Thymus (tissue), 11 donors: ENCODE results near the gene IKZF3. TPM values are rescaled to one million over a fixed set of nuclear protein-coding genes. Genes with fewer than 3 reads are reported as not detected.
"Not testable (repeated sequence)": the region's sequence is repeated elsewhere in the genome, so short reads cannot be mapped to it uniquely, and the experiment has no call there.

Experiments
- DNase-seq, 9 donors: peaks; one replicate each; pipeline ENCODE4 v3.0.0-alpha.2; 2013; ENCODE audit warnings: low spot score in 9 of 9, low read depth in 6 of 9, missing footprints in 1 of 9
- H3K27ac ChIP-seq, 2 donors: one replicate each; pipeline ENCODE4 v1.5.1; 2013; ENCODE audit warnings: control low read depth in 1 of 2, low read depth in 1 of 2, low read length in 1 of 2, mild to moderate bottlenecking in 1 of 2, moderate library complexity in 1 of 2
- H3K27me3 ChIP-seq, 2 donors: one replicate each; pipeline ENCODE4 v1.5.1; 2013; ENCODE audit warnings: low read length in 1 of 2; ENCODE audit not compliant: control insufficient read depth in 2 of 2, insufficient read depth in 1 of 2
- H3K36me3 ChIP-seq, 2 donors: one replicate each; pipeline ENCODE4 v1.5.1; 2013; ENCODE audit warnings: low read length in 1 of 2, mild to moderate bottlenecking in 1 of 2, moderate library complexity in 1 of 2; ENCODE audit not compliant: control insufficient read depth in 2 of 2, insufficient read depth in 2 of 2
- H3K4me1 ChIP-seq, 2 donors: one replicate each; pipeline ENCODE4 v1.5.1; 2013; ENCODE audit warnings: low read length in 2 of 2; ENCODE audit not compliant: control insufficient read depth in 2 of 2, insufficient read depth in 2 of 2
- H3K4me3 ChIP-seq, 2 donors: one replicate each; pipeline ENCODE4 v1.5.1; 2013; ENCODE audit warnings: low read length in 2 of 2, control low read depth in 1 of 2, mild to moderate bottlenecking in 1 of 2
- H3K9me3 ChIP-seq, 2 donors: one replicate each; pipeline ENCODE4 v1.5.1; 2013; ENCODE audit warnings: low read length in 1 of 2, mild to moderate bottlenecking in 1 of 2; ENCODE audit not compliant: control insufficient read depth in 2 of 2, insufficient read depth in 1 of 2
- WGBS: extraction: QIAGEN DNeasy Blood & Tissue Kit; methylation state at CpG from one replicate; pipeline ENCODE4 v1.1.7; 2013; 5-methylcytosine and 5-hydroxymethylcytosine counted together
- polyA plus RNA-seq: library from polyadenylated mRNA; stranded (reverse); fragments of 200-250 nt; gene quantifications from one replicate; pipeline ENCODE4 v1.2.3, GENCODE V29; 2013
- total RNA-seq: library from RNA; stranded (reverse); fragments of 120-200 nt; gene quantifications from one replicate; pipeline ENCODE4 v1.2.4, GENCODE V29; 2013
- donor health status: healthy.

IKZF3 gene
- total and polyA plus RNA-seq, 2 donors: 23.9 to 31.5 TPM

DNA sequence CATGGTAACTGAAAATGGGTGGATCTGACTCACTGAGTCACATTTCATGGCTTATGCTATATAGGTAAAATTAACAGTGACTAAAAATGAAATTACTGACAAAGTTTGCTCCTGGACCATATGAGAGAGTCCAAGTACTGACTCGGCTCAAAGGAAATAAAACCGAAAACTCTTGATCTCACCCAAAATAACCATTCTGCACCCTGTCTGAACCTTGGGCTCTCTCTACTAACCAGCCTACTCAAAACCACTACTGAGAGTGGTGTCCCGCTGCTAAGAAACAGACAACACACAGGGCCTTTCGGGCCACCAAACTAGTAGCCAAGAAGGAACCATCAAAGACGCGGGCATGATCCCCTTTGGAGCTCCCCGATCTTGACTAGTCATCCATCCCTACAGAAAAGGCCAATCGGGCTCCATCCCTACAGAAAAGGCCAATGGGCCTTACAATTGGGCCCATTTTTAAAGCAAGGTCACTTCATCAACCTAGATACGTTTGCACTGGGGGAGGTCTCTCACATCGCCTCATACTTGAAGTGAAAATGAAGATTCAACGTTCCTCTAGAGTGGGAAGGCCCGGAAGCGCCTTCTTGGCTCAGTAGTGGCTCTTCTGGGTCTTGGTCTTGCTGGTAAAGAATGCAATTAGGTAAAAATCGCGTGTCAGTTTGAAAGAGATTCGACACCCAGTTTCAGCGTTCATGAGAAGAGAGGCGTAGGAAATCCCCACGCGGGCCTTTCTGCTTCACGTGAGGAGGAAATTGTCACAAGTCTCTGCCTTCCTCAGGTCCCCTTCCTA is 3.2 kb upstream of the IKZF3 start:
- H3K36me3 ChIP-seq: no peaks in the 10 kb centered on the region
- no peak for DNase-seq
- H3K4me3 ChIP-seq: no peak overlapping the region
- peaks cover 2 to 20% of the 10 kb centered on the region in 2 donors for H3K27me3 ChIP-seq
- peaks cover 0 to 15% of the 10 kb centered on the region in 2 donors for H3K9me3 ChIP-seq
- peaks cover 10 to 16% of the 10 kb centered on the region in 2 donors for H3K4me1 ChIP-seq
- no peak overlapping the region for H3K27ac ChIP-seq
- 86% methylated on average over 21 of the region's 21 CpGs for WGBS

DNA sequence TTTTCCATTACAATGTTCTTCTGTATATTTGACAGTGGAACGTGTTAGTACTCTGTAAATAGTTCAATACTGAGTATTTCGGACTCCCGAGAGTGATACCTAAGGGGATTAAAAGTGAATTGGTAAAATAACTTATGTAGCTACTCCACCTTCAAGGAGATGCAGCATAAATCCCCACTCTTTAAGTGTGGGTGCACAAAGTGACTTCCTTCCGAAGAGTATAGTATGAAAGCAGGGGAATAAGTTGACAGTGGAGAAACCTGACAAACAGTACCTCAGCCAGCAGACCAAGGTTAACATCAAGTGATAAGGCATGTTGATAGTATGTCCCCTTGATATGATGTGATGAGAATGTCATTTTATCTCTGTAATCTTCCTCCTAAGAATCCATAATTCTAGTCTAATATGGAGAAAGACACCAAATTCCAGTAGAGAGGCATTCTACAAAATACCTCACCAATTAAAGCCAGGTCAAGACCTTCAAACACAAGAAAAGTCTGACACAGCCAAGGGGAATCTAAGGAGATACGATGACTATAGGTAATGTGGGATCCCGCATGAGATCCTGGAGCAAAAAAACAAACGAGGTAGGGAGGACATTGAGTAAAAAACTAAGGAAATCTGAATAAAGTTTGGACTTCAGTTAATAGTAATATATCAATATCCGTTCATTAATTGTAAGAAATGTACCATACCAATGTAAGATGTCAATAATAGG is 2.1 kb upstream of the IKZF3 start:
- H3K27ac ChIP-seq: no peak overlapping the region
- 94% methylated on average over 8 of the region's 8 CpGs for WGBS
- peaks cover 2 to 20% of the 10 kb centered on the region in 2 donors for H3K27me3 ChIP-seq
- peaks cover 13 to 19% of the 10 kb centered on the region in 2 donors for H3K4me1 ChIP-seq
- no peak overlapping the region for H3K4me3 ChIP-seq
- peaks cover 0 to 15% of the 10 kb centered on the region in 2 donors for H3K9me3 ChIP-seq
- H3K36me3 ChIP-seq: no peaks in the 10 kb centered on the region
- no peak for DNase-seq

DNA sequence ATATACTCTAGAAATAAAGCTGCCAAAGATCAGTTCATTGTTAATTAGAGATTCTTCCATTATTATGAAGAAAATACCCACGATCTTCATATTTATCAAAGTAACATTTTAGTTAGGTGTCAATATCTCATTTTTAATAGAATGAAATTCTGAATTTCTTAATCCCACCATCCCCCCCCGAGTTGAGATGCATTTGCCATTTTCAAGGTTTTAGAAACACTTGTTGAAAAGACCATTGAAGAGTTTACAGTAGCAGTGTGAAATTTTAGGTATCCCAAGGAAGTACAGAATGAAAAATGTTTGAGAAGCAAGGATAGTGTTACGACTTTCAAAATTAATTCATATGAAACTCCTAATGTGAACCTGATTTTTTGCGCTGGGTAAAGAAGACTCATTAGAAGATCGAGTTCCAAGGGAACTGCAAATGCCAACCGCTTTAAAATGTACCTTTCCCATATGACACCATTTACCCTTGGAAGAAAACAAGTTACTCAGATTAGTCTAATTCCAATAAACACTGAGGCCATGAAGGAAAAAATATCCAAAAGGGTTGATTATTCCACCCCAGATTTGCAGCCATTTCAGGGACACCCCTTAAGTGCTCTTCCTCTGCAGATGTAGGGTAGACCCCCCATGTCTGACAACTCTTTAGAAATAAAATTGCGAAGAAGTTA is 731 bp downstream of the IKZF3 start:
- Histone ChIP-seq H3K9me3 (peaks cover 0 to 12% of the 10 kb centered on the region in 2 donors), H3K27me3 (peaks cover 2 to 16% of the 10 kb centered on the region in 2 donors), H3K27ac (peak overlapping the region; percentile 43 to 72), H3K4me1 (peaks cover 15 to 21% of the 10 kb centered on the region in 2 donors), H3K36me3 (no peaks in the 10 kb centered on the region), H3K4me3 (peak overlapping the region; percentile 54 to 90)
- DNase-seq: no peak
- WGBS: 61% methylated on average over 7 of the region's 7 CpGs

DNA sequence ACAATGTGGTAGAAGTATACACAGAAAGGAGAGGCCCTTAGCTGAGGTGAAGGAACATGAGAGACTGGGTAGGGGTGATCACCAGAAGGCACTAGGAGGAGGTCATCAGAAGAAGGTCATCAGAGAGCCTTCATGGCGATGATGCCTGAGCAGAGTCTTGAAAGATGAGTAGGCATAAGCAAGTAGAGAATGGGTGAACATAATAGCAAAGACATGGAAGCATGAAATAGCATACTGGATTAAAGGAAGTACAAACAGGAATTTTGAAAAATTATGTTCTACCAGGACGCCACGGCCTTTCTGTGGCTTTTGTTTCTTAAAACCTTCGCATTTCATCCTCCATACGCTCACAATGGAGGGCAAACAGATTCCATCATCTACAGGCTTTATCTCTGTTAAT is 2.9 kb downstream of the IKZF3 start:
- Histone ChIP-seq H3K4me3 (peak overlapping the region in 1 of 2 donors; percentile 11), H3K27me3 (peaks cover 2 to 3% of the 10 kb centered on the region in 2 donors), H3K9me3 (no peaks in the 10 kb centered on the region), H3K27ac (no peak overlapping the region), H3K36me3 (no peaks in the 10 kb centered on the region), H3K4me1 (peaks cover 13 to 14% of the 10 kb centered on the region in 2 donors)
- WGBS: 91% methylated on average over 5 of the region's 5 CpGs
- no peak for DNase-seq

DNA sequence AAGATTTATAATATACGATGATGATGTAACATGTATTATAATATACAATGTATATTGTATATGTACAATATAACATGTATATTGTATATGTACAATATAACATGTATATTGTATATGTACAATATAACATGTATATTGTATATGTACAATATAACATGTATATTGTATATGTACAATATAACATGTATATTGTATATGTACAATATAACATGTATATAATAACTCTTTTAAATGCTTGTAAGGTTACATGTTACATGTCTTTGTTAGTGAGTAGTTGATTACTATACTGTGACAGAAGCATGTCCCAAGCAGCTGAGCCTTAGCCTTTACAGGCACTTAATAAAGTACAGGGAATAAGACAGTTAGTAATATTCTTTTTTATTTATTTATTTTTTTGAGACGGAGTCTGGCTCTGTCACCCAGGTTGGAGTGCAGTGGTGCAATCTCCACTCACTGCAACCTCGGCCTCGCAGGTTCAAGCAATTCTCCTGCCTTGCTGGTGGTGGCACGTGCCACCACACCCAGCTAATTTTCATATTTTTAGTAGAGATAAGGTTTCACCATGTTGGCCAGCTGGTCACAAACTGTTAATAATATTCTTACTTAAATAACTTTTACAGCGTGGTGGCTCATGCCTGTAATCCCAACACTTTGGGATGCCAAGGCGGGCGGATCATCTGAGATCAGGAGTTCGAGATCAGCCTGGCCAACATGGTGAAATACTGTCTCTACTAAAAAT is 8.0 kb downstream of the IKZF3 start:
- not testable (repeated sequence) for H3K9me3 ChIP-seq, DNase-seq, H3K4me1 ChIP-seq, H3K36me3 ChIP-seq, H3K27ac ChIP-seq, H3K4me3 ChIP-seq, H3K27me3 ChIP-seq
- WGBS: 97% methylated on average over 9 of the region's 9 CpGs

DNA sequence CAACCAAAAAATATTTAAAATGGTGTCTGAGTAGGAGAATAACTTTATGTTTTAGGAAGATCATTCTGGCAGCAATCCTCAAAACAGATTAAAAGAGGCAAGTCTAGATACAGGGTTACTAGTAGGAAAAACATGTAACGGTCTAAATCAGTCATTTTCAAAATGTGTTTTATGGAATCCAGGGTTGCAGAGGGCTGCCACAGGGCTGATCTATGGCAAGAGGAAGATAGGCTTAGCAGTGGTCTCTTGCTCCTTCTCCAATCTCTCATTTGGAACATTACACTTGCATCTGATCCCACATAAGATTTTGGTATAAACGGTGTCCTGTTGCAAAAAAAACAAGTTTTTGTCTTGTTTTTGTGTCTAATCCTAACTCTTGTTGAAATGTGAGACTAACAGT is 9.2 kb downstream of the IKZF3 start:
- Histone ChIP-seq H3K36me3 (peaks cover 0 to 3% of the 10 kb centered on the region in 2 donors), H3K4me1 (no peaks in the 10 kb centered on the region), H3K4me3 (no peak overlapping the region), H3K9me3 (no peaks in the 10 kb centered on the region), H3K27me3 (no peaks in the 10 kb centered on the region), H3K27ac (no peak overlapping the region)
- 89% methylated on average over 2 of the region's 2 CpGs for WGBS
- no peak for DNase-seq

DNA sequence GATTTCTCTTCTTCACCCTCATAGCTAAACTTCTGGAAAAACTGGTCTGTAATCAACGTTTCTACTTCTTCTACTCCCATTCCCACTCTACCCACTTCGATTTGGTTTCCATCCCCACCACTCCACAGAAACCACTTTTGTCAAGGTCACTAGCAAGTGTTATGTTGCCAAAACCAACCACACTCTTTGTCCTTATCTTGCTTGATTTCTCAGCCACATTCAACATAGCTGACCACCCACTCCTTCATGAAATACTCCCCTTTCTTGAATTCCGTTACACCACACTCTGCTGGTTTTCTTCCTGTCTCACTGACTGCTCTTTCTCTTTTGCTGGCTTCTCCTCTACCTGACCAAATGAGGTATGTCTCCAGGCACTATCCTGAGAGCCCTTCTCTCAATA is 11.9 kb downstream of the IKZF3 start:
- Histone ChIP-seq H3K9me3 (no peaks in the 10 kb centered on the region), H3K36me3 (peaks cover 3 to 6% of the 10 kb centered on the region in 2 donors), H3K27me3 (no peaks in the 10 kb centered on the region), H3K27ac (no peak overlapping the region), H3K4me3 (no peak overlapping the region), H3K4me1 (peaks cover 0 to 13% of the 10 kb centered on the region in 2 donors)
- 87% methylated on average over 3 of the region's 3 CpGs for WGBS
- DNase-seq: no peak

DNA sequence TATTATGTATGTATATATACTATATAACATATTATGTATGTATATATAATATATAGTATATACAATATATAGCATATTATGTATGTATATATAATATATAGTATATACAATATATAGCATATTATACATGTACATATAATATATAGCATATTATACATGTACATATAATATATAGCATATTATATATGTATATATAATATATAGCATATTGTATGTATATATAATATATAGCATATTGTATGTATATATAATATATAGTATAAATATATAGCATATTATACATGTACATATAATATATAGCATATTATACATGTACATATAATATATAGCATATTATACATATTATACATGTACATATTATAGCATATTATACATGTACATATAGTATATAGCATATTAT is 13.9 kb downstream of the IKZF3 start:
- not testable (repeated sequence) for H3K27me3 ChIP-seq, H3K27ac ChIP-seq, DNase-seq, H3K36me3 ChIP-seq, H3K4me3 ChIP-seq, H3K9me3 ChIP-seq
- H3K4me1 ChIP-seq: peaks cover 0 to 13% of the 10 kb centered on the region in 2 donors
